Astrocyte of the cerebellum (primary cell): ENCODE data around the gene DPP6.

Source experiments
- DNase-seq: peaks from one replicate; pipeline ENCODE4 v3.0.0-alpha.2; 2011; ENCODE audit warnings: low read depth
- H3K4me3 ChIP-seq: 2 replicates; pipeline ENCODE4 v1.5.1; 2011; ENCODE audit warnings: mild to moderate bottlenecking, low read depth, low read length, moderate library complexity
- in situ Hi-C: cut with HindIII; loops from 2 replicates; pipeline ENCODE4 v1.10.0; 2017; ENCODE audit warnings: low sequenced_read_pairs
- TF ChIP-seq, protein P1 (sequence below): IDR thresholded peaks from 2 replicates; pipeline ENCODE4 v1.5.1; 2012; ENCODE audit warnings: low read length, low read depth, moderate library complexity, mild to moderate bottlenecking; ENCODE audit errors: missing control alignments

DPP6 gene

GRCh38 chr7:154497751-154498150, 445.6 kb downstream of the DPP6 start:
- TF ChIP-seq, protein P1, sequence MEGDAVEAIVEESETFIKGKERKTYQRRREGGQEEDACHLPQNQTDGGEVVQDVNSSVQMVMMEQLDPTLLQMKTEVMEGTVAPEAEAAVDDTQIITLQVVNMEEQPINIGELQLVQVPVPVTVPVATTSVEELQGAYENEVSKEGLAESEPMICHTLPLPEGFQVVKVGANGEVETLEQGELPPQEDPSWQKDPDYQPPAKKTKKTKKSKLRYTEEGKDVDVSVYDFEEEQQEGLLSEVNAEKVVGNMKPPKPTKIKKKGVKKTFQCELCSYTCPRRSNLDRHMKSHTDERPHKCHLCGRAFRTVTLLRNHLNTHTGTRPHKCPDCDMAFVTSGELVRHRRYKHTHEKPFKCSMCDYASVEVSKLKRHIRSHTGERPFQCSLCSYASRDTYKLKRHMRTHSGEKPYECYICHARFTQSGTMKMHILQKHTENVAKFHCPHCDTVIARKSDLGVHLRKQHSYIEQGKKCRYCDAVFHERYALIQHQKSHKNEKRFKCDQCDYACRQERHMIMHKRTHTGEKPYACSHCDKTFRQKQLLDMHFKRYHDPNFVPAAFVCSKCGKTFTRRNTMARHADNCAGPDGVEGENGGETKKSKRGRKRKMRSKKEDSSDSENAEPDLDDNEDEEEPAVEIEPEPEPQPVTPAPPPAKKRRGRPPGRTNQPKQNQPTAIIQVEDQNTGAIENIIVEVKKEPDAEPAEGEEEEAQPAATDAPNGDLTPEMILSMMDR, result no peak
- in situ Hi-C loops, result no loop called here
- no peak overlapping the region for H3K4me3 ChIP-seq
- no peak for DNase-seq

DNA sequence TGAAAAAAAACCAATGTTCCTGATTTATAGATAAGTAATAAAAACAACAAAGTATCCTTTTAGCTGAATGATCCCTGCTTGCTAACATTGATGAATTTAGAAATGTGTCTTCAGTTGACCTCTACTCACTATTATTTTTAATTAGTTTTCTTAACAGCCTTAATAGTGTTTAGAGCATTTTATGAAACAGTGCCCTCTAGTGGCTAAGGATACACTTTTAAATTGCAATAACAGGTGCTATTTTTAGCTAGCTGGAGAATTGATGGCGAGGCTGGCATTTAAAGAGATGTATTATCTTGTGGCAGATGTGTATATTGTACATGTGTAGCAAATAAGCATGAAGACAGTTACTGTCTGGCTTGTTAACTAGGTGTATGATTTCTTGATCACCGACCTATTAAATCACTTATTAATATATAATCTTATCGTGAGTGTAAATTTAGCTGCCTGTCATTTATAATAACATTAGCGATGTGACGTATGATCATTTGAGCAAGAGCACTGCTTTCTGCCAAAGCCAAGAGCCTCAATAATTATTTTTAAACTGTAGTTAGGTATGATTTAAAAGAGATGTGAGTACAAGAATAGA, 451.9 kb downstream of the DPP6 start:
- TF ChIP-seq, protein P1, result peak; percentile 37
- H3K4me3 ChIP-seq, result no peak overlapping the region
- in situ Hi-C loops, result no loop called here
- peak; percentile 12 for DNase-seq

- TF ChIP-seq, protein P1, result no peak
- H3K4me3 ChIP-seq, result no peak overlapping the region
- in situ Hi-C loops, result no loop called here
- DNase-seq, result no peak
These were observed 452.7 kb downstream of the DPP6 start for GRCh38 chr7:154504918-154505317.

GRCh38 chr7:154505362-154505761, 453.2 kb downstream of the DPP6 start:
- no peak overlapping the region for H3K4me3 ChIP-seq
- TF ChIP-seq, protein P1, result no peak
- in situ Hi-C loops, result no loop called here

DNA sequence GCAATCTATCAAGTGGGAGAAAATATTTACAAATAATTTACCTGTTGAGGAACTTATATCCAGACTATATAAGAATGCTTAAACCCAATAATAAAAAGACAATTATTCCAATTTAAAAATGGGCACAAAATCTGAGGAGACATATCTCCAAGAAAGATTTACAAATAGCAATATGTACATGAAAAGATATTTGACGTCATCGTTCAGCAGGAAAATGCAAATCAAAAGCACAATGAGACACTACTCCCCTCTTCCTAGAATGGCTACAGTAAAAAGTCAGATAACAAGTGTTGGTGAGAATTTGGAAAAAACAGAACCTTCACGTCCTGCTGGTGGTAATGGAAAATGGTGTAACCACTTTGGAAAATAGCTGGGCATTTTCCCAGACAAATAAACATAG, 457.0 kb downstream of the DPP6 start:
- DNase-seq, result no peak
- TF ChIP-seq, protein P1, result no peak
- in situ Hi-C loops, result no loop called here
- H3K4me3 ChIP-seq, result no peak overlapping the region

More at GRCh38 chr7:154505362-154505761, 453.2 kb downstream of the DPP6 start:
- DNase-seq, result no peak

GRCh38 chr7:154512121-154512833, 460.1 kb downstream of the DPP6 start:
- no peak for DNase-seq
- in situ Hi-C loops, result no loop called here
- TF ChIP-seq, protein P1, result no peak
- H3K4me3 ChIP-seq, result no peak overlapping the region
